GM12873 (cell line): Measurements from ENCODE around the gene SF3A2.
A peak's percentile ranks its signal among the peaks of the same experiment; 100 is the strongest.

ENCODE experiments used
- CTCF ChIP-seq: IDR thresholded peaks from 2 replicates; pipeline ENCODE4 v1.5.1; 2012; ENCODE audit warnings: low read depth, mild to moderate bottlenecking, moderate library complexity, low read length, control low read depth; ENCODE audit not compliant: insufficient read depth; ENCODE audit errors: missing control alignments

Gene SF3A2

GRCh38 chr19:2273356-2274184, 36.9 kb downstream of the SF3A2 start:
- peak; percentile 86 for TF ChIP-seq CTCF

- TF ChIP-seq CTCF, result no peak
Observed at GRCh38 chr19:2274185-2274711, 37.6 kb downstream of the SF3A2 start.

- peak; percentile 69 for TF ChIP-seq CTCF
Observed at GRCh38 chr19:2274931-2275535, 38.4 kb downstream of the SF3A2 start.

- no peak for TF ChIP-seq CTCF
Observed at GRCh38 chr19:2275588-2276428, 39.2 kb downstream of the SF3A2 start.

GRCh38 chr19:2276429-2276986, 39.9 kb downstream of the SF3A2 start:
- no peak for TF ChIP-seq CTCF

GRCh38 chr19:2277138-2277537, 40.5 kb downstream of the SF3A2 start:
- no peak for TF ChIP-seq CTCF
